Fibroblast of mammary gland (primary cell): ENCODE measurements around the gene BEST1.

Experiments
- DNase-seq: peaks from one replicate; pipeline ENCODE4 v3.0.0-alpha.2; 2010; ENCODE audit warnings: low read depth
- H3K4me3 ChIP-seq: 2 replicates; pipeline ENCODE4 v1.5.1; 2011; ENCODE audit warnings: low read depth, mild to moderate bottlenecking, low read length, moderate library complexity; ENCODE audit not compliant: control insufficient read depth
- TF ChIP-seq, protein P1 (sequence below): conservative IDR thresholded peaks from 2 replicates; pipeline ENCODE4 v1.5.1; 2011; ENCODE audit warnings: low read depth, low read length, inconsistent platforms; ENCODE audit not compliant: control insufficient read depth, insufficient read depth

Gene BEST1

DNA sequence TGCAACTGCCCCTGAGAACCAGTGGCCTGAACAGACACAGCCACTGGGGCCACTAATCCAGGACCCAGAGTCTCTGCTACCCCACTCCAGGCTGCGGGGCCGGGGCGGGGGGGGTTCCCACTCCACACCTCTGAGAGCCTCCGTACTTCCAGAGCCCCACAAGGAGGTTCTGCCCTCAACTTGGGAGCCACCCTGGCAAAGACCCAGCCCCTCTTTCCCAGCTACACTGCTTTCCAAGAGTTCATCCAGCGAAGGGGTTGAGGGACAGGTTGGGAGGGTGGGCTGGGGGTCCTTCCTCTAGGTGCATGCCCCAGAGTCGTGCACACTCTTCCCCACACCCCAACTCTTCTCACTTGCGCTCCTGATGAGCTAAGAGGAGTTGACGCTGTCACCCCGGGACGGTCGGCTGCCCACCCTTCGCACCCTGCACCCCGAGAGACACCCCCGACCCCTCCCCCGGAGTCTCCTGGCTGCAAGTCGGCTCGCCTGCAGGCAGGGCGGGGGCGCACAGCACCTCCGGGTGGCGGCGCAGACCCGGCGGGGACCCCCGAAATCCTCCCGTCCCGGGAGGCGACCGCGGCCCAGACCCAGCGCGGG lies 33.3 kb upstream of the BEST1 start:
- H3K4me3 ChIP-seq: peak overlapping the region; percentile 51
- DNase-seq: no peak
- TF ChIP-seq, protein P1, sequence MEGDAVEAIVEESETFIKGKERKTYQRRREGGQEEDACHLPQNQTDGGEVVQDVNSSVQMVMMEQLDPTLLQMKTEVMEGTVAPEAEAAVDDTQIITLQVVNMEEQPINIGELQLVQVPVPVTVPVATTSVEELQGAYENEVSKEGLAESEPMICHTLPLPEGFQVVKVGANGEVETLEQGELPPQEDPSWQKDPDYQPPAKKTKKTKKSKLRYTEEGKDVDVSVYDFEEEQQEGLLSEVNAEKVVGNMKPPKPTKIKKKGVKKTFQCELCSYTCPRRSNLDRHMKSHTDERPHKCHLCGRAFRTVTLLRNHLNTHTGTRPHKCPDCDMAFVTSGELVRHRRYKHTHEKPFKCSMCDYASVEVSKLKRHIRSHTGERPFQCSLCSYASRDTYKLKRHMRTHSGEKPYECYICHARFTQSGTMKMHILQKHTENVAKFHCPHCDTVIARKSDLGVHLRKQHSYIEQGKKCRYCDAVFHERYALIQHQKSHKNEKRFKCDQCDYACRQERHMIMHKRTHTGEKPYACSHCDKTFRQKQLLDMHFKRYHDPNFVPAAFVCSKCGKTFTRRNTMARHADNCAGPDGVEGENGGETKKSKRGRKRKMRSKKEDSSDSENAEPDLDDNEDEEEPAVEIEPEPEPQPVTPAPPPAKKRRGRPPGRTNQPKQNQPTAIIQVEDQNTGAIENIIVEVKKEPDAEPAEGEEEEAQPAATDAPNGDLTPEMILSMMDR: no peak

- DNase-seq: peak; percentile 27
- TF ChIP-seq, protein P1: no peak
- peak within 1 kb of the TSS; percentile 52 for H3K4me3 ChIP-seq
These were observed 32.6 kb upstream of the BEST1 start, which contains the start of gene RAB3IL1 for GRCh38 chr11:61917334-61918109. Gene RAB3IL1 (minus strand): TSS chr11:61917566. CDS start chr11:61917367, 199 bp downstream.

GRCh38 chr11:61918251-61918937 lies 31.8 kb upstream of the BEST1 start:
- no peak overlapping the region for H3K4me3 ChIP-seq
- DNase-seq: no peak
- TF ChIP-seq, protein P1: no peak

- H3K4me3 ChIP-seq: no peak overlapping the region
- peak; percentile 37 for DNase-seq
- TF ChIP-seq, protein P1: no peak
These were observed 31.0 kb upstream of the BEST1 start for GRCh38 chr11:61918938-61919704.

GRCh38 chr11:61919705-61920631 lies 30.2 kb upstream of the BEST1 start:
- TF ChIP-seq, protein P1: no peak
- no peak for DNase-seq
- H3K4me3 ChIP-seq: no peak overlapping the region
